ENCODE results near the gene DGAT2L6.

Gene DGAT2L6

DNA sequence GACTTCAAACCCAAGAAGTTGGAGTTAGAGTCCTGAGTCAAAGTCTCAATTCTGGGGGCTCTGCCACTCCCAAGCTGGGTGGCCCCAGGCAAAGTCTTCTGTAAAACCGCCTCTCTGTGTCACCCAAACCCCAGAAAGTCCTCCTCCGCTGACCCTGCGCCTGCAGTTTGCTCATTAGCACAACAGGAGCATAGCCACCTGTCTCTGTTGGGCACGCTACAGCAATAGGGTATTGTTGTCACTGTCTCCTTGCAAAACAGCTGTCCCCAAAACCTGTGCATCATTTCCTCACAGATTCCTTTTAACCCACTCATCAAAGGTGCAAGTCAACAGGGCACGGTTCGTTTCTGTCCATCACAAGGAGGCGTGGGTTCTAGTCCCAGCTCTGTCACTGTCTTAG is 8.0 kb upstream of the DGAT2L6 start:
- TF ChIP-seq, protein P1, sequence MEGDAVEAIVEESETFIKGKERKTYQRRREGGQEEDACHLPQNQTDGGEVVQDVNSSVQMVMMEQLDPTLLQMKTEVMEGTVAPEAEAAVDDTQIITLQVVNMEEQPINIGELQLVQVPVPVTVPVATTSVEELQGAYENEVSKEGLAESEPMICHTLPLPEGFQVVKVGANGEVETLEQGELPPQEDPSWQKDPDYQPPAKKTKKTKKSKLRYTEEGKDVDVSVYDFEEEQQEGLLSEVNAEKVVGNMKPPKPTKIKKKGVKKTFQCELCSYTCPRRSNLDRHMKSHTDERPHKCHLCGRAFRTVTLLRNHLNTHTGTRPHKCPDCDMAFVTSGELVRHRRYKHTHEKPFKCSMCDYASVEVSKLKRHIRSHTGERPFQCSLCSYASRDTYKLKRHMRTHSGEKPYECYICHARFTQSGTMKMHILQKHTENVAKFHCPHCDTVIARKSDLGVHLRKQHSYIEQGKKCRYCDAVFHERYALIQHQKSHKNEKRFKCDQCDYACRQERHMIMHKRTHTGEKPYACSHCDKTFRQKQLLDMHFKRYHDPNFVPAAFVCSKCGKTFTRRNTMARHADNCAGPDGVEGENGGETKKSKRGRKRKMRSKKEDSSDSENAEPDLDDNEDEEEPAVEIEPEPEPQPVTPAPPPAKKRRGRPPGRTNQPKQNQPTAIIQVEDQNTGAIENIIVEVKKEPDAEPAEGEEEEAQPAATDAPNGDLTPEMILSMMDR (IDR thresholded peaks at IDR 0.05; ENCODE audit: insufficient read depth, low read depth, low read length, missing control alignments) = no peak
- no peak overlapping the region for H3K4me3 ChIP-seq (ENCODE audit: low read length)
- DNase-seq (ENCODE audit: low read depth) = no peak

DNA sequence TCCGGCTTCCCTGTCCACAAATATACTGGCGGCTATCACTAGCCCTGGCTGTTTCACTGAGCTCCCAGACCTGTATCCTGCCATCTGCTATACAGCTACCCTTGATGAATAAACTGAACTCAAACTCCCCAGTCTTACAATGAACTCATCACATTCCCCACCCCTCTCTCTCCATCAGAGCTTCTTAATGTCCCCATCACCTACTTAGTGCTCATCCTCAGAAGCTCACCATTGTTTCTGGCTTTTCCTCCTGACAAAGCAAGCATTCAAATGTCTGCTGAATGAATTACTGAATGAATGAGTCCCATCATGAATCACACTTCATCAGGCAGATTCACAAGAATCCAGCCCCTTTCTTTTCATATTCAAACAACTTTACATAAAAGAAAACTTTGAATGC is 5.7 kb upstream of the DGAT2L6 start:
- no peak overlapping the region for H3K4me3 ChIP-seq (ENCODE audit: low read length)
- peak; percentile 39 for DNase-seq (ENCODE audit: low read depth)
- TF ChIP-seq, protein P1 (IDR thresholded peaks at IDR 0.05; ENCODE audit: insufficient read depth, low read depth, low read length, missing control alignments) = no peak

DNA sequence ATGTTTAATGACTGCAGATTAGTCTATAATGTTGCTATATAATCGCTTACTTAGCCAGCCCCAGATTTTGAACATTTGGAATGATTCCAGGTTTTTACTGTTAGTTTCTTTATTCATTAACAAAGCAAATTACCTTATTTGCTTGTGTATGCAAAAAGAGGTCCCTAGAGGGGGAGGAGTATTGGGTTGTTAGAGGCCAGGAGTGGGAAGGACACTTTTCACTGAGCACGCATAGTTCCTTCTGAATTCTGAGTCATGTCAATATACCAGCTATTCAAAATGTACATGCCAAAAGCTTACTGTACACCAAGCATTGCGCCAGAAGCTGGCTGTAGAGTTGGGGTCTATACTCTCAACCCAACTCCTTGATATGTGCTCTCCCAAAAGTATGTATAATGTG is 5.1 kb upstream of the DGAT2L6 start:
- H3K4me3 ChIP-seq (ENCODE audit: low read length) = no peak overlapping the region
- peak; percentile 3 for DNase-seq (ENCODE audit: low read depth)
- TF ChIP-seq, protein P1 (IDR thresholded peaks at IDR 0.05; ENCODE audit: insufficient read depth, low read depth, low read length, missing control alignments) = no peak

DNA sequence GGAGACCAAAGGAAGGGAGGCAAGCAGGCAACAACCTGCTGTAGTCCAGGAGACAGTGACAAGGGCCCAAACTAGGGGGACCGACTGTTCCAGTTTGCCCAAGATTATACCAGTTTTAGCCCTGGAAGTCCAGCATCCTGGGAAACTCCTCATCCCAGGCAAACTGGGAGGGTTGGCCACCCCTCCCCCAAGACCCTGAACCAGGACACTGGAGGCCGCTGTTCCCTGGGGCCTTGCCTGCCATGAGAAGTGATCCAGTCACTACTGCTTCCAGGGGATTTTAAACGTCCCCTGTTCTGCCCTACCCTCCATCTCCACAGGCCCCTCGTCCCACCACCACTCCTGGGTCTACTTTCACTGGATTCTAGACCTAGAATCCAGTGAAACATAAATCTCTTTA is 4.3 kb upstream of the DGAT2L6 start:
- TF ChIP-seq, protein P1 (IDR thresholded peaks at IDR 0.05; ENCODE audit: insufficient read depth, low read depth, low read length, missing control alignments) = no peak
- H3K4me3 ChIP-seq (ENCODE audit: low read length) = no peak overlapping the region
- DNase-seq (ENCODE audit: low read depth) = no peak

DNA sequence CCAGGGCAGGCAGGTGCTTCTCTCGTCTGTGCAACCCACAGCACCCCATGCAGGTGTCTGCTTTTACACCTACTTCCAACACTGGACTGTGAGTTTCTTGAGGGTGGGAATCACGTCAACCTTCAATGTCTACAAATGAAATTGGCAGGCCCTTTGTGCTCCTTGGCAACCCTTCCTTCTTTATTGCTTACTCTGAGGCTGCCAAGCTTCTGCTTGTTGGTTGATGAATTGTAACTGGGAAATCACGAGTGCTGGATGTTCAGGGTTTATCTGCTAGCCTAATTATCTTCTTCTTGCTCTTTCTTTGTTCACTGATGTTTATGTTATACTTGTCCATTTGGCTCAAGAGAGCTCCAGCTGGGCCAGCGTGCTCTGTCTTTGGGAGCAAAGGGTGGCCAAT is 2.5 kb upstream of the DGAT2L6 start:
- no peak for DNase-seq (ENCODE audit: low read depth)
- no peak overlapping the region for H3K4me3 ChIP-seq (ENCODE audit: low read length)
- TF ChIP-seq, protein P1 (IDR thresholded peaks at IDR 0.05; ENCODE audit: insufficient read depth, low read depth, low read length, missing control alignments) = no peak

DNA sequence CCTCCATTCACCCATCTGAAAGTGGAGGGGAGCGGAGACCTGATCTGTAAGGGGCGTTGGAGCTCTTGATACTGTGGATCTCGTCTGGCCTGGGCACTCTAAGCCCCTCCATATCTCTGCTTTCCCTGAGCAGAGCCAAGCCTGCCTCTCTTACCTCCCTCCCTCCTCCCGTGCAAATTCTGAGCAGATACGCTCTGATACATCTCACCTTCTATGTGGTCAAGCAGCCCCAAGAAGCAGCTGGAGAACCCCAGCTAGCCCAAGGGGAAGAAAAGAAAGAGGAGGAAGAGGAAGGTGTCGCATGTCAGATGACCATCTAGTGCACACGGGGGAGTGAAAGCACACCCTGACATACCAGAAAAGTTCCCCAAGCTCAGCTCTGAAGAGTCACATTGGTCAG is 1.9 kb upstream of the DGAT2L6 start:
- TF ChIP-seq, protein P1 (IDR thresholded peaks at IDR 0.05; ENCODE audit: insufficient read depth, low read depth, low read length, missing control alignments) = no peak
- no peak for DNase-seq (ENCODE audit: low read depth)
- H3K4me3 ChIP-seq (ENCODE audit: low read length) = no peak overlapping the region

DNA sequence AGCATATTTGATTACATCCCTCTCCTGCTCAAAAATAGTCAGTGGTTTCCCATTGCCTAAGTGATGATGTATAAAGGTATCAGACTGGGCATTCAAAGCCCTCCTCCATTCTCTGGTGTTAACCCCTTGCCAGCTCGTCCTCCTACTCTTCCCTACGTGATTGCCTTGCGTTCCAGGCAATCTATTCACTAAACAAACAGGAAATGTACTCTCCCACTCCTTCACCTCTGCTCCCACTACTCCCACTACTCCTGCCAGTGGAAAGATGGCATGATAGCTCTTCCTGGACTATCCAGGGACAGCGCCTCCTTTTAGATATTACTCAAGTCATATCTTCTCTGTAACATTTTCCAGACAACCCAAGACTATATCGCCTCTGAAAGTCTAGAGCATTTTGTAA is 5.8 kb downstream of the DGAT2L6 start:
- DNase-seq (ENCODE audit: low read depth) = no peak
- no peak overlapping the region for H3K4me3 ChIP-seq (ENCODE audit: low read length)
- TF ChIP-seq, protein P1 (IDR thresholded peaks at IDR 0.05; ENCODE audit: insufficient read depth, low read depth, low read length, missing control alignments) = no peak
